ENCODE measurements around the gene INPPL1. TPM values are rescaled to one million over a fixed set of nuclear protein-coding genes. Genes with fewer than 3 reads are reported as not detected.

INPPL1 gene
- polyA plus RNA-seq, 1 experiment: 164 TPM

DNA sequence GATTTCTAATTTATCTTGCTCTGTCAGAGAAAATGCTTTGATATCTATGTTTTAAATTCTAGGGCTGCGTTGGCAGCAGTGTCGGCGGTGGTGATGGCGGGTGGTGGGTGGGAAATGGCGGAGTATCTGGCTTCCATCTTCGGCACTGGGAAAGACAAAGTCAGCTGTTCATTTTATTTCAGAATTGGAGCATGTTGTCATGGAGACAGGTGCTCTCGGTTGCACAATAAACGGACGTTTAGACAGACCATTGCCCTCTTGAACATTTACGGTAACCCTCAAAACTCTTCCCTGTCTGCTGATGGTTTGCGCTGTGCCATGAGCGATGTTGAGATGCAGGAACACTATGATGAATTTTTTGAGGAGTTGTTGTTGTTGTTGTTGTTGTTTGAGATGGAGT lies 55.5 kb downstream of the INPPL1 start:
- CTCF ChIA-PET: no interaction called here
- H3K36me3 ChIP-seq (ENCODE audit: control insufficient read depth, insufficient read depth, low read length): no peaks in the 10 kb centered on the region
- TF ChIP-seq, protein P1, sequence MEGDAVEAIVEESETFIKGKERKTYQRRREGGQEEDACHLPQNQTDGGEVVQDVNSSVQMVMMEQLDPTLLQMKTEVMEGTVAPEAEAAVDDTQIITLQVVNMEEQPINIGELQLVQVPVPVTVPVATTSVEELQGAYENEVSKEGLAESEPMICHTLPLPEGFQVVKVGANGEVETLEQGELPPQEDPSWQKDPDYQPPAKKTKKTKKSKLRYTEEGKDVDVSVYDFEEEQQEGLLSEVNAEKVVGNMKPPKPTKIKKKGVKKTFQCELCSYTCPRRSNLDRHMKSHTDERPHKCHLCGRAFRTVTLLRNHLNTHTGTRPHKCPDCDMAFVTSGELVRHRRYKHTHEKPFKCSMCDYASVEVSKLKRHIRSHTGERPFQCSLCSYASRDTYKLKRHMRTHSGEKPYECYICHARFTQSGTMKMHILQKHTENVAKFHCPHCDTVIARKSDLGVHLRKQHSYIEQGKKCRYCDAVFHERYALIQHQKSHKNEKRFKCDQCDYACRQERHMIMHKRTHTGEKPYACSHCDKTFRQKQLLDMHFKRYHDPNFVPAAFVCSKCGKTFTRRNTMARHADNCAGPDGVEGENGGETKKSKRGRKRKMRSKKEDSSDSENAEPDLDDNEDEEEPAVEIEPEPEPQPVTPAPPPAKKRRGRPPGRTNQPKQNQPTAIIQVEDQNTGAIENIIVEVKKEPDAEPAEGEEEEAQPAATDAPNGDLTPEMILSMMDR (IDR thresholded peaks at IDR 0.05; ENCODE audit: insufficient read depth, low read depth, low read length): no peak
- H3K27me3 ChIP-seq (ENCODE audit: control insufficient read depth, insufficient read depth, low read length): 0 out of 2 replicates have a peak, but pooled peaks cover 2% of the 10 kb centered on the region
- no peak overlapping the region for H3K4me3 ChIP-seq (ENCODE audit: low read depth, low read length)
- POLR2A ChIA-PET: no interaction called here
- no peak for DNase-seq (ENCODE audit: low read depth)

DNA sequence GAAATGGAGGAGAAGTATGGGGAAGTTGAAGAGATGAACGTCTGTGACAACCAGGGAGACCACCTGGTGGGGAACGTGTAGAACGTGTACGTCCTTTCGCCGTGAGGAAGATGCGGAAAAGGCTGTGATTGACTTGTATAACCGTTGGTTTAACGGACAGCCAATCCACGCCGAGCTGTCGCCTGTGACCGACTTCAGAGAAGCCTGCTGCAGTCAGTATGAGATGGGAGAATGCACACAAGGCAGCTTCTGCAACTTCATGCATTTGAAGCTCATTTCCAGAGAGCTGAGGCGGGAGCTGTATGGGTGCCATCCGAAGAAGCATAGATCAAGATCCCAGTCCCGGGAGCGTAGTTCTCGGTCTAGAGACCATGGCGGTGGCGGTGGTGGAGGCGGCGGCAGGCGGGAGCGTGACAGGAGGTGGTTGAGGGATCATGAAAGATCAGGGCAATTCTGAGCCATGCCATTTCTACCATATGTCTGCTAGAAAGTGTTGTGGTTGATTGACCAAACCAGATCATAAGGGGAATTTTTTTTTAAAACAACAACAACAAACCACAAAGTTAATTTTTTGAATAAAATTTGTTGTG lies 56.3 kb downstream of the INPPL1 start:
- POLR2A ChIA-PET: no interaction called here
- H3K4me3 ChIP-seq (ENCODE audit: low read depth, low read length): no peak overlapping the region
- TF ChIP-seq, protein P1 (IDR thresholded peaks at IDR 0.05; ENCODE audit: insufficient read depth, low read depth, low read length): no peak
- H3K27me3 ChIP-seq (ENCODE audit: control insufficient read depth, insufficient read depth, low read length): 0 out of 2 replicates have a peak, but pooled peaks cover 2% of the 10 kb centered on the region
- DNase-seq (ENCODE audit: low read depth): no peak
- no peaks in the 10 kb centered on the region for H3K36me3 ChIP-seq (ENCODE audit: control insufficient read depth, insufficient read depth, low read length)
- CTCF ChIA-PET: no interaction called here

DNA sequence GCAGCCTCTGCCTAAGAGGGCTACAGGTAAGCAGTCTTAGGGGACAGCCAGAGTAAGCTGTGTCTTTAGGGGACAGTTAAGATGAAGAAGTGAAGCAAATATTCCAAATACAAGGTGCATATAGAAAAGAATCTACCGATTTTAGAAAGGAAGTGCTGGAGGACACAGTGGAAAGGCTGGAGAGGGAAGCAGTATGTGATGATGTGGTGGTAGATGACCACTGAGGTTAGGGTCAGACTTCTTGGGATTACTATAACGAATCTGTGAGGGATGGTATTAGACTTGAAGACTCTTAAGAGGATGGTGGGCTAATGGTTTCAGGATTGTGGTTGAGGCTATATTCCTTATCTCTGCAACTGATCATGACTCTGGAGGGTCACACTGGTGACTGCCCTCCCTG lies 59.4 kb downstream of the INPPL1 start:
- ChIA-PET CTCF (no interaction called here), POLR2A (no interaction called here)
- Histone ChIP-seq H3K36me3 (ENCODE audit: control insufficient read depth, insufficient read depth, low read length) (no peaks in the 10 kb centered on the region), H3K27me3 (ENCODE audit: control insufficient read depth, insufficient read depth, low read length) (0 out of 2 replicates have a peak, but pooled peaks cover 2% of the 10 kb centered on the region), H3K4me3 (ENCODE audit: low read depth, low read length) (no peak overlapping the region)
- TF ChIP-seq, protein P1 (IDR thresholded peaks at IDR 0.05; ENCODE audit: insufficient read depth, low read depth, low read length): no peak
- DNase-seq (ENCODE audit: low read depth): no peak

DNA sequence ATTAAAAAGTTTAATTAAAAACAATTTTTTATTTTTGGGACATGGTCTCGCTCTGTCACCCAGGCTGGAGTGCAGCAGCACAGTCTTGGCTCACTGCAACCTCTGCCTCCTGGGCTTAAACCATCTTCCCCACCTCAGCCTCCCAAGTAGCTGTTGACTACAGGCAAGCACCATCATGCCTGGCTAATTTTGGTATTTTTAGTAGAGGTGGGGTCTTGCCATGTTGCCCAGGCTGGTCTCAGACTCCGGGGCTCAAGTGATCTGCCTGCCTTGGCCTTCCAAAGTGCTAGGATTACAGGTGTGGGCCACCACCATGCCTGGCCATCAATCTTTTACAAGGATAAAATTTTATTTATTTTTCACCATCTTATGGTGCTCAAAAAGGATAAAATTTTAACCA lies 62.7 kb downstream of the INPPL1 start:
- no peak overlapping the region for H3K4me3 ChIP-seq (ENCODE audit: low read depth, low read length)
- peaks cover 1% of the 10 kb centered on the region; the same call in 1 of the 2 replicates for H3K36me3 ChIP-seq (ENCODE audit: control insufficient read depth, insufficient read depth, low read length)
- 0 out of 2 replicates have a peak, but pooled peaks cover 2% of the 10 kb centered on the region for H3K27me3 ChIP-seq (ENCODE audit: control insufficient read depth, insufficient read depth, low read length)
- ChIA-PET CTCF (interaction anchor here (1.4 to 1.8 kb wide), 2 partner anchors 10 to 17 kb away, joined by 3 to 5 read pairs; no protein-coding TSS in a partner anchor), POLR2A (no interaction called here)
- TF ChIP-seq, protein P1 (IDR thresholded peaks at IDR 0.05; ENCODE audit: insufficient read depth, low read depth, low read length): no peak
- DNase-seq (ENCODE audit: low read depth): no peak

Other genes starting within 250 kb of the INPPL1 start
- 2.5 and 3.2 TPM in 2 replicates for gene IL18BP, start 225.9 kb upstream of the INPPL1 start, polyA plus RNA-seq (2011; rRNA removed)
- gene NUMA1, start 144.2 kb upstream of the INPPL1 start, polyA plus RNA-seq (2011; rRNA removed): 87.1 and 120 TPM in 2 replicates
- gene LRRC51, start 143.9 kb upstream of the INPPL1 start, polyA plus RNA-seq (2011; rRNA removed): 9.8 TPM in 2 replicates
- 105 and 145 TPM in 2 replicates for gene LAMTOR1, start 121.5 kb upstream of the INPPL1 start, polyA plus RNA-seq (2011; rRNA removed)
- gene TOMT, start 118.8 kb upstream of the INPPL1 start, polyA plus RNA-seq (2011; rRNA removed): not detected in 2 replicates
- 51.5 and 54.3 TPM in 2 replicates for gene ANAPC15, start 112.1 kb upstream of the INPPL1 start, polyA plus RNA-seq (2011; rRNA removed)
- gene FOLR3, start 89.0 kb upstream of the INPPL1 start, polyA plus RNA-seq (2011; rRNA removed): 0.85 and 0.89 TPM in 2 replicates
- gene FOLR1, start 32.6 kb upstream of the INPPL1 start, polyA plus RNA-seq (2011; rRNA removed): 0.83 and 1.2 TPM in 2 replicates
- not detected in 2 replicates for gene FOLR2, start 8.0 kb upstream of the INPPL1 start, polyA plus RNA-seq (2011; rRNA removed)
- gene PHOX2A, start 19.4 kb downstream of the INPPL1 start, polyA plus RNA-seq (2011; rRNA removed): not detected in 2 replicates
- gene CLPB, start 209.8 kb downstream of the INPPL1 start, polyA plus RNA-seq (2011; rRNA removed): 14.2 and 14.9 TPM in 2 replicates

Data from BJ (cell line).